ENCODE results near the gene FBXW5.

The FBXW5 gene

GRCh38 chr9:136975644-136976043 lies 31.1 kb upstream of the FBXW5 start:
- TF ChIP-seq TAF1 (IDR thresholded peaks at IDR 0.05; ENCODE audit: borderline replicate concordance, insufficient read depth, low read length) (no peak), FOXP2 (optimal IDR thresholded peaks at IDR 0.05; ENCODE audit: borderline replicate concordance, extremely low read depth, extremely low read length, insufficient read depth) (no peak), POLR2AphosphoS5 (IDR thresholded peaks at IDR 0.05; ENCODE audit: low read depth, low read length) (no peak), SIN3A (IDR thresholded peaks at IDR 0.05; ENCODE audit: borderline replicate concordance, insufficient read depth, low read length) (no peak), REST (IDR thresholded peaks at IDR 0.05; ENCODE audit: insufficient read depth in 1 of 2, low read depth in 2 of 2, low read length in 2 of 2) (no peak)

GRCh38 chr9:136974817-136975535 lies 30.4 kb upstream of the FBXW5 start:
- TF ChIP-seq REST (IDR thresholded peaks at IDR 0.05; ENCODE audit: insufficient read depth in 1 of 2, low read depth in 2 of 2, low read length in 2 of 2): no peak
- TF ChIP-seq TAF1 (IDR thresholded peaks at IDR 0.05; ENCODE audit: borderline replicate concordance, insufficient read depth, low read length): no peak
- no peak for TF ChIP-seq POLR2AphosphoS5 (IDR thresholded peaks at IDR 0.05; ENCODE audit: low read depth, low read length)
- no peak for TF ChIP-seq SIN3A (IDR thresholded peaks at IDR 0.05; ENCODE audit: borderline replicate concordance, insufficient read depth, low read length)
- no peak for TF ChIP-seq FOXP2 (optimal IDR thresholded peaks at IDR 0.05; ENCODE audit: borderline replicate concordance, extremely low read depth, extremely low read length, insufficient read depth)

- TF ChIP-seq REST (IDR thresholded peaks at IDR 0.05; ENCODE audit: insufficient read depth in 1 of 2, low read depth in 2 of 2, low read length in 2 of 2): no peak
- no peak for TF ChIP-seq SIN3A (IDR thresholded peaks at IDR 0.05; ENCODE audit: borderline replicate concordance, insufficient read depth, low read length)
- TF ChIP-seq TAF1 (IDR thresholded peaks at IDR 0.05; ENCODE audit: borderline replicate concordance, insufficient read depth, low read length): no peak
- no peak for TF ChIP-seq POLR2AphosphoS5 (IDR thresholded peaks at IDR 0.05; ENCODE audit: low read depth, low read length)
- TF ChIP-seq FOXP2 (optimal IDR thresholded peaks at IDR 0.05; ENCODE audit: borderline replicate concordance, extremely low read depth, extremely low read length, insufficient read depth): no peak
Measured at GRCh38 chr9:136973618-136974617, 29.4 kb upstream of the FBXW5 start.

GRCh38 chr9:136972743-136973142 lies 28.2 kb upstream of the FBXW5 start:
- TF ChIP-seq SIN3A (IDR thresholded peaks at IDR 0.05; ENCODE audit: borderline replicate concordance, insufficient read depth, low read length) (no peak), REST (IDR thresholded peaks at IDR 0.05; ENCODE audit: insufficient read depth in 1 of 2, low read depth in 2 of 2, low read length in 2 of 2) (no peak), POLR2AphosphoS5 (IDR thresholded peaks at IDR 0.05; ENCODE audit: low read depth, low read length) (no peak), FOXP2 (optimal IDR thresholded peaks at IDR 0.05; ENCODE audit: borderline replicate concordance, extremely low read depth, extremely low read length, insufficient read depth) (no peak), TAF1 (IDR thresholded peaks at IDR 0.05; ENCODE audit: borderline replicate concordance, insufficient read depth, low read length) (no peak)
